ENCODE measurements around the gene IKZF2.

GRCh38 chr2:213121690-213122089 lies 29.7 kb downstream of the IKZF2 start:
- TF ChIP-seq, protein P1, sequence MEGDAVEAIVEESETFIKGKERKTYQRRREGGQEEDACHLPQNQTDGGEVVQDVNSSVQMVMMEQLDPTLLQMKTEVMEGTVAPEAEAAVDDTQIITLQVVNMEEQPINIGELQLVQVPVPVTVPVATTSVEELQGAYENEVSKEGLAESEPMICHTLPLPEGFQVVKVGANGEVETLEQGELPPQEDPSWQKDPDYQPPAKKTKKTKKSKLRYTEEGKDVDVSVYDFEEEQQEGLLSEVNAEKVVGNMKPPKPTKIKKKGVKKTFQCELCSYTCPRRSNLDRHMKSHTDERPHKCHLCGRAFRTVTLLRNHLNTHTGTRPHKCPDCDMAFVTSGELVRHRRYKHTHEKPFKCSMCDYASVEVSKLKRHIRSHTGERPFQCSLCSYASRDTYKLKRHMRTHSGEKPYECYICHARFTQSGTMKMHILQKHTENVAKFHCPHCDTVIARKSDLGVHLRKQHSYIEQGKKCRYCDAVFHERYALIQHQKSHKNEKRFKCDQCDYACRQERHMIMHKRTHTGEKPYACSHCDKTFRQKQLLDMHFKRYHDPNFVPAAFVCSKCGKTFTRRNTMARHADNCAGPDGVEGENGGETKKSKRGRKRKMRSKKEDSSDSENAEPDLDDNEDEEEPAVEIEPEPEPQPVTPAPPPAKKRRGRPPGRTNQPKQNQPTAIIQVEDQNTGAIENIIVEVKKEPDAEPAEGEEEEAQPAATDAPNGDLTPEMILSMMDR (conservative IDR thresholded peaks at IDR 0.05; ENCODE audit: low read length), result no peak
- TF ChIP-seq EZH2phosphoT487 (IDR thresholded peaks at IDR 0.05; ENCODE audit: borderline replicate concordance, low read depth, low read length), result no peak

Data from OCI-LY7 (cell line).